ENCODE results near the gene DOHH. TPM values are rescaled to one million over a fixed set of nuclear protein-coding genes. Genes with fewer than 3 reads are reported as not detected.

Gene DOHH
- polyA plus RNA-seq, 1 donor: 10.3 TPM

GRCh38 chr19:3477506-3477905 lies 23.0 kb downstream of the DOHH start:
- no peak for DNase-seq

DNA sequence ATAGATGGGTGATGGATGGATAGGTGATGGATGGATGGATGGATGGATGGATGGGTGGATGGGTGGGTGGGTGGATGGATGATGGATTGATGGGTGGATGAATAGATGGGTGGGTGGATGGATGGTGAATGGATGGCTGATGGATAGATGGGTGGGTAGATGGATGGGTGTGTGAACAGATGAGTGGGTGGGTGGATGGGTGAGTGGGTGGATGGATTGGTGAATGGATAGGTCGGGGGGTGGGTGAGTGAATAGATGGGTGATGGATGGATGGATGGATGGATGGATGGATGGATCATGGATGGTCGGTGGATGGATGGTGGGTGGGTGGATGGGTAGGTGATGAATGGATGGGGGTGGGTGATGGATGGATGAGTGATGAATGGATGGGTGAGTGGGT lies 23.6 kb downstream of the DOHH start:
- no peak for DNase-seq

- no peak for DNase-seq
Measured at GRCh38 chr19:3475449-3475848, 25.0 kb downstream of the DOHH start.

- no peak for DNase-seq
Measured at GRCh38 chr19:3474614-3475013, 25.9 kb downstream of the DOHH start.

- DNase-seq: no peak
Measured at GRCh38 chr19:3474010-3474409, 26.5 kb downstream of the DOHH start.

DNA sequence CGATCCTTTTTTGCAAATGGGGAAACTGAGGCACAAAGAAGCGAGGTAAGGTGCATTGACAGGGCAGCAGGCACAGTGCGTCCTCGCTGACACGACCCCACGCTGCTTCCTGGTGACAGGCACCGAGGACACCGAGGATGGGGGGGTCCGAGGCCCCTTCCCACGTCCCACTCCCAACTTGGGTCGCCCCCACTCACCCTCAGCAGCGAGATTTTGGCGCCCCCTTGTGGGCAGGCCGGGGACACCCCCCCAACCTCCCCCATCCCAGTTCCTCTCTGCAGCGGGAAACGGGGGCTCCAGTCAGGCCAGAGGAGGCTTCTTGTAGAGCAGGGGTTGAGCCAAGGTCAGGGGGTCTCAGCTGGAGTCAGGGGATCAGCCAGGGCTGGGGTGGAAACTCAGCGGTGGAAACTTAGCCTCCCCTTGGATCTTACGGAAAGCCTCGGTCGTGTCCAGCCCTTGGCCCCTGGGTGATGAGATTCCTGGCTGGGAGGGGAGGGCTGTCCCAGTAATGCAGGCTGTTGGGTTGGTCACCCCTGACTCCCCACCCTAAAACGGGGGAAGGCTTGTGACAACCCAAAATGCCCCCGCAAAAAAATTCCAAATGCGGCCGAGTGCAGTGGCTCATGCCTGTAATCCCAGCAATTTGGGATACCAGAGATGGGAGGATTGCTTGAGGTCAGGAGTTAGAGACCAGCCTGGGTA lies 28.4 kb downstream of the DOHH start:
- no peak for DNase-seq

DNA sequence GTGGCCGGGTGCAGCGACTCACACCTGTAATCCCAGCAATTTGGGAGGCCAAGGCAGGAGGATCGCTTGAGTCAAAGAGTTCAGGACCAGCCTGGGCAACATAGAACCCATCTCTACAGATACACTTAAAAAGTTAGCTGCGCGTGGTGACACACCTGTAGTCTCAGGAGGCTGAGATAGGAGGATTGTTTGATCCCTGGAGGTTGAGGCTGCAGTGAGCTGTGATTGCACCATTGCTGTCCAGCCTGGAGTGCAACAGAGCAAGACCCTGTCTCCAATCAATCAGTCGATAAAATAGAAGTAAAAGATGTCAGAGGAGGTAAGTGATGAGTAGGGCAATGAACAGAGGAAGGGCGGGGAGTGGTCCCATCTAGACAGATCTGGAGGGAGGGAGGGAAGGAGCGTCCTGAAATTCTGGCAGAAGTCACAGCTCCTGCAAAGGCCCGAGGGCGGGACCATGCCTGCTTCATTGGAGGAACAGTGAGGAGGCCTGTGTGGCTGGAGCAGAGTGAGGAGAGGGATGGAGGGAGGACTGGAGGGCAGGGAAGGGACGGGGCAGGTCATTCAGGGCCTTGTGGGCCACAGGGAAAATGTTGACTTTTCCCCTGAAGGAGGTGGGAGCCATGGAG lies 29.9 kb downstream of the DOHH start:
- no peak for DNase-seq

DNA sequence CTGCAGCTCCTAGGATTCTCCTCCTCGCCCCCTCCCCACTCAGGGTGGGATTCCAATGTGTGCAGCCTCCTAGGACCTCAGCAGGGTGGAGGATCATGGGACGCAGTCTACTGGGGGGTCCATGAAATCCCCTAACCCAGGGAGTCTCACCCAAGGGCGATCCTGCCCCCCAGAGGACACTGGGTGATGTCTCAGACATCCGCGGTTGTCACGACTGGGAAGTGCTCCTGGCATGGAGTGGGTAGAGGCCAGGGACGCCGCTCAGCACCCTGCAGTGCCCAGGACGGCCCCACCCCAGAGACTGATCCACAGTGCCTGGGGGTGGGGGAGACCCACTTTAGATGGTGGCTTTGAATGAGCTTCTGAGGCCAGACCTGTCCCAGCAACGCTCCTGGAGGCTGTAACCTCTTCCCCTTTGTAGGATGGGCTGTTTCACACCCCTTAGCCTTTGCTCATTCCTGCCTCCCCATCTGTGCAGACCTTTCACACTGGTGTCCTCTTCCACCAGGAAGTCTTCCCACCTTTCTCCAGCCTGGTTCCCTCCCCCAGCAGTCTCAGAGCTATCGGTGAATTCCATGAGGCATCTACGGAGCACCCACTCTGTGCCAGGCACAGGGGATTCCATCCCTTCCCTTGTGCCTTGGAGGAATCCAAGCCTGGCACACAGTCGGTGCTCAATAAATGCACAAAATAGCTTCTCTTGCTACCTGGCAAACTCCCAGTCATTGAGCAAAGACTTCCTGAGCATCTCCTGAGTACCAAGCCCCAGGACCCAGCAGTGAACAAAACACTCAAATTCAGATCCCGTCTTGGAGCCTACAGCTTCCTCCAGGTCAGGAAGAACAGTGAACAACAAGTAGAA lies 30.6 kb downstream of the DOHH start:
- DNase-seq: no peak

DNA sequence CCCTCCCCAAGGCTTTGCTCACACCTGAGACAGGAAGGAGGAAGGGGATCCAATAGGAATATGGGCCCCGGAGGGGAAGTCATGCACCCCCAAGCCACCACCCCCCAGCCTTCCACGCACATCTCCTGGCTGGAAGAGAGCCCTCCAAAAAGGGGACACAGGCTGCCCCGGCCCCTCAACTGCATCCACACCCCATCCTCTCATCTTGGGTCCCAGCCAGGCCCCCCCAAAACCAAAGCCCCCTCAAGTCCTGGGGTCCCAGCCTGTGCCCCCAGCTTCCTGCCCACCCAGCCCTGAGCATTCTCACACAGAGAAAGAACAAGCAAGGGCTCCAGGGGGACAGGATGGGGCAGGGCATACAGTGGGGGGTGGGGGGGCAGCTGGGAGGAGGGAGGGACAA lies 32.3 kb downstream of the DOHH start:
- DNase-seq: no peak

DNA sequence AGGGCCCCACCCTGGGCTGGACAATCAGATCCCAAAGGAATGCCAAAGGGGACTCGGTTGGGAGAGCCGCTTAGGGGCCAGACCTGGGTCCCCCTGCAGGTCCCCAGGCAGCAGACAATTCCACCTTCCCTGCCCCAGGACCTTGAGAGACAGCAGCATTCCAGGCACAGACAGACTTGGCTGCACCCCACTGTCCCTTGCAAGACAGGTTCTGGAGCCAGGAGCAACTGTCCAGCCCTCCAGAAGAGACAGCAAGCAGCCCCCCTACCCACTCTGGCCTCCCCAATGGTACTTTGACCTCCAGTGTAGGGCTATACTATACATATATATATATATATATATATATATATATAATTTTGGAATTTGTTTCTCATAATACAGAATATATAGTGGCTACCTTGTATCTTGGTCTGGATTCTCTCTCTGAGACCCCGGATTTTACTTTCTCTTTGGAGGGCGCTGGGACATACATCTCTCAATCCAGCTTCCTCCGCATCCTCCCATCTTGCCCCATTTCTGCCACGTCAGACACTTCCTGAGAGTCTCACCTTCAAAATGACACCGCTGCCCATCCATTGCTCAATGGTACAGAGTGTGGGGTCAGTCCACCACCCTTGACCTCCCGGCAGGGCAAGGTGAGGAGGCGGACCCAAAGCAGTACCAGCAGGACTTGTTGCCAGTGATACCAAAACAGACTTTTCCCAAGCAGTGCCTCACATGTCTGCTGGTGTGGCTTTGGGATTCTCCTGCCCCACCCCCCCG lies 32.9 kb downstream of the DOHH start:
- no peak for DNase-seq

GRCh38 chr19:3466635-3467034 lies 33.8 kb downstream of the DOHH start:
- DNase-seq: no peak

DNA sequence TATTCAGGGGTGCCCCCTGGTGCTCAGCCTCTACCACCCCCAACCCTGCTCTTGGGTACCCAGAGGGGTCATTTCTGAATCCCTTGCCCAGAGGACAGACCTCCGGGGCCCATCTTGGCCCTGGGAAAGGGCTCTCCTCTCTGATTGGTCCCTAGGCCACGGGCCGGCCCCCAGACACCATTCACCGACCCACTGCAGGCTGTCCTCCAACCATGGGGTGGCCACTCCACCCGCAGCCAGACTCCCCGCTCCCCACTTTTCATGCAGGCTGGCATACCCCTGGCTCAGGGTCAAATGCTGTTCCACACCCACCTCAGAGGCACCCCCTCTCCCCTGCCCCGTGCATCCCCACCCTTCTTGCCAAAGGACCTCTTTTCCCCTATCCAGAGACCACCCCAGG lies 34.9 kb downstream of the DOHH start:
- no peak for DNase-seq

- DNase-seq: no peak
Measured at GRCh38 chr19:3464587-3465235, 35.8 kb downstream of the DOHH start.

GRCh38 chr19:3463714-3464586 lies 36.5 kb downstream of the DOHH start:
- DNase-seq: no peak

DNA sequence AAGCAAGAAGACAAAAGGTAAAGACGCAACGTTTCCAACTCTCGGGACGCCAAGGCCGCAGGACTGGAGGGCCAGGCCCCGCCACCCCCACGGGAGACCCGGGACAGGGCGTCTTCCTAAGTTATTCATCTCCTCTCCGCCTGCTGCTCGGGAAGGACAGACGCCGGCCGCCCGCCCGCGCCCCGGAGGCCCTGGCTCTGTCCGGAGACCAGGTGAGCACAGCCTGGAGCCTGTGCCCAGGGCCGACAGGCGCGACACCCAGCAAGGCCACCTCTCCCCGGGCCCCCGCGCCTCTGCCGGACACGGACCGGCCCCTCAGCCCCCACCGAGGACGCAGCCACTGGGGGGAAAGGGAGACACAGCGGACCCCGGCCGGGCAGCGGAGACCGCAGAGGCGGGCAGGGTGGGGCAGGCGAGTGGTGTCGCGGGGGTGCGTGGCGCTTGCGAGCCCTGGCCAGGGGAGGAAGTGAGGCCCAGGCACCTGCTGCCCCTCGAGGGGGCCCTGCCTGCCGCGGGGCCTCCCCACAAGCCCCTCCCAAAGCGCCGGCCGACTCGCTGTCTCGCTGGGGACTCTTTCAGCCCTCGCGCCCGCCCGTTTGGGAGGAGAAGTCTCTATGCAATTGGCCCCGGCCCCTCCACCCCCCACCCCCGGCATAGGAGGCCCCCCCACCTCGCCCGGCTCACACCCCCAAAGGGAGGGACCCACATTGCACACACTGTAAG lies 37.3 kb downstream of the DOHH start:
- DNase-seq: no peak

GRCh38 chr19:3459965-3460582 lies 40.4 kb downstream of the DOHH start:
- no peak for DNase-seq

GRCh38 chr19:3459089-3459881 lies 41.2 kb downstream of the DOHH start:
- peak; percentile 92 for DNase-seq

GRCh38 chr19:3458229-3459088 lies 42.0 kb downstream of the DOHH start:
- DNase-seq: no peak

All from hindlimb muscle (tissue), 1 donor.